H1 (cell line): ENCODE results near the gene CEMIP2. TPM values are rescaled to one million over a fixed set of nuclear protein-coding genes. Genes with fewer than 3 reads are reported as not detected.

ENCODE experiments used
- CTCF ChIA-PET: fragments of 300-600 bp; sonication (Branson Sonifier 250); formaldehyde crosslinking; loops from one replicate; lab custom pipeline; 2021; ENCODE audit not compliant: partially characterized antibody; lab: Charles Lee
- POLR2A ChIA-PET: fragments of 300-600 bp; sonication (Branson Sonifier 250); formaldehyde crosslinking; loops from one replicate; lab custom pipeline; 2021; ENCODE audit warnings: inconsistent platforms; ENCODE audit not compliant: partially characterized antibody; lab: Charles Lee
- DNase-seq, 2 experiments: peaks; one replicate each; pipeline versions ENCODE4 v3.0.0 to v3.0.0-alpha.2; 2010 to 2022; ENCODE audit warnings: low spot score in 2 of 2, low read depth in 1 of 2, mixed read lengths in 1 of 2
- FAIRE-seq: peaks from 2 replicates; lab custom pipeline; 2011; peaks lifted over from hg19 to GRCh38; lab: Jason Lieb, UNC
- H2AFZ ChIP-seq: 2 replicates; pipeline ENCODE4 v1.8.1; 2012; ENCODE audit warnings: low read length, inconsistent platforms
- H2AK5ac ChIP-seq: 2 replicates; pipeline ENCODE4 v1.6.1; 2013; ENCODE audit warnings: low read depth, low read length
- H2BK120ac ChIP-seq: replicated peaks from 2 replicates; pipeline ENCODE3; 2013; ENCODE audit warnings: low read depth, low read length, inconsistent platforms
- H2BK12ac ChIP-seq: 2 replicates; pipeline ENCODE4 v1.6.1; 2013; ENCODE audit warnings: low read depth, low read length
- H2BK15ac ChIP-seq: 2 replicates; pipeline ENCODE4 v1.6.1; 2013; ENCODE audit warnings: low read length
- H2BK20ac ChIP-seq: 2 replicates; pipeline ENCODE4 v1.6.1; 2013; ENCODE audit warnings: low read length
- H2BK5ac ChIP-seq: 2 replicates; pipeline ENCODE4 v1.6.1; 2013; ENCODE audit warnings: low read depth, low read length
- H3K14ac ChIP-seq: 2 replicates; pipeline ENCODE4 v1.6.1; 2013; ENCODE audit warnings: inconsistent platforms; ENCODE audit not compliant: insufficient read length
- H3K18ac ChIP-seq: 2 replicates; pipeline ENCODE4 v1.6.1; 2013; ENCODE audit warnings: low read length; ENCODE audit errors: extremely low read depth
- H3K23ac ChIP-seq: 2 replicates; pipeline ENCODE4 v1.6.1; 2013; ENCODE audit warnings: inconsistent platforms; ENCODE audit not compliant: insufficient read length
- H3K23me2 ChIP-seq: 2 replicates; pipeline ENCODE4 v1.6.1; 2013; ENCODE audit warnings: low read depth, low read length
- H3K27ac ChIP-seq: 2 replicates; pipeline ENCODE4 v1.6.1; 2011; ENCODE audit warnings: low read depth, low read length, inconsistent platforms
- H3K27me3 ChIP-seq, 4 experiments: replicated peaks in 1 of 4; 1 replicate in 1 of 4; 2 replicates in 3 of 4; pipeline versions ENCODE4 v1.6.1 to v1.8.1; 2011 to 2013; ENCODE audit warnings: low read length in 3 of 4, mild to moderate bottlenecking in 3 of 4, inconsistent platforms in 2 of 4, mixed read lengths in 2 of 4, moderate library complexity in 1 of 4; ENCODE audit not compliant: control insufficient read depth in 3 of 4, insufficient read depth in 3 of 4; ENCODE audit errors: extremely low read depth in 1 of 4
- H3K36me3 ChIP-seq, 4 experiments: 2 replicates each; pipeline versions ENCODE4 v1.6.1 to v1.8.1; 2011 to 2013; ENCODE audit warnings: mild to moderate bottlenecking in 4 of 4, low read length in 3 of 4, moderate library complexity in 2 of 4, control low read depth in 1 of 4, inconsistent platforms in 1 of 4; ENCODE audit not compliant: insufficient read depth in 4 of 4, control insufficient read depth in 2 of 4
- H3K4ac ChIP-seq: replicated peaks from 2 replicates; pipeline ENCODE3; 2013; ENCODE audit warnings: low read length, low read depth, mixed read lengths, inconsistent platforms; ENCODE audit not compliant: insufficient read length
- H3K4me1 ChIP-seq, 4 experiments: replicated peaks in 1 of 4; 1 replicate in 1 of 4; 2 replicates in 3 of 4; pipeline versions ENCODE4 v1.6.1 to v1.8.1; 2011 to 2013; ENCODE audit warnings: low read length in 3 of 4, inconsistent platforms in 2 of 4, mixed read lengths in 1 of 4; ENCODE audit not compliant: insufficient read depth in 4 of 4, control insufficient read depth in 3 of 4
- H3K4me2 ChIP-seq, 2 experiments: 2 replicates each; pipeline versions ENCODE4 v1.6.1 to v1.8.1; 2011 to 2013; ENCODE audit warnings: low read depth in 2 of 2, low read length in 2 of 2, control low read depth in 1 of 2, inconsistent platforms in 1 of 2, mild to moderate bottlenecking in 1 of 2; ENCODE audit not compliant: insufficient read depth in 1 of 2
- H3K4me3 ChIP-seq, 4 experiments: fragments of 200-600, 300-600 bp in 1 of 4; sonication (generic), shearing (Covaris generic), sonication (Bioruptor Twin) in 1 of 4; 2 replicates each; pipeline versions ENCODE4 v1.5.1 to v1.8.1; 2011 to 2016; ENCODE audit warnings: low read length in 4 of 4, low read depth in 3 of 4, control low read depth in 2 of 4, inconsistent platforms in 2 of 4, mild to moderate bottlenecking in 2 of 4, mixed read lengths in 1 of 4, moderate library complexity in 1 of 4; ENCODE audit not compliant: insufficient read depth in 2 of 4; ENCODE audit errors: extremely low read depth in 1 of 4
- H3K56ac ChIP-seq: replicated peaks from 2 replicates; pipeline ENCODE3; 2013; ENCODE audit warnings: low read depth, mild to moderate bottlenecking, mixed read lengths, low read length, inconsistent platforms; ENCODE audit not compliant: insufficient read length
- H3K79me1 ChIP-seq: 2 replicates; pipeline ENCODE4 v1.6.1; 2013; ENCODE audit warnings: low read depth, low read length, control low read depth
- H3K79me2 ChIP-seq, 2 experiments: 2 replicates each; pipeline versions ENCODE4 v1.6.1 to v1.8.1; 2012 to 2013; ENCODE audit warnings: low read length in 2 of 2, mild to moderate bottlenecking in 2 of 2, inconsistent platforms in 1 of 2; ENCODE audit not compliant: insufficient read depth in 2 of 2, control insufficient read depth in 1 of 2
- H3K9ac ChIP-seq, 4 experiments: replicated peaks in 1 of 4; 1 replicate in 1 of 4; 2 replicates in 3 of 4; pipeline versions ENCODE4 v1.6.1 to v1.8.1; 2011 to 2013; ENCODE audit warnings: low read depth in 3 of 4, low read length in 3 of 4, control low read depth in 2 of 4, mild to moderate bottlenecking in 2 of 4, moderate library complexity in 2 of 4, inconsistent platforms in 1 of 4; ENCODE audit errors: extremely low read depth in 1 of 4
- H3K9me3 ChIP-seq, 2 experiments: 2 replicates each; pipeline versions ENCODE4 v1.6.1 to v1.8.1; 2012 to 2013; ENCODE audit warnings: mild to moderate bottlenecking in 2 of 2, moderate library complexity in 2 of 2, control low read depth in 1 of 2, inconsistent platforms in 1 of 2, low read depth in 1 of 2, low read length in 1 of 2, mixed read lengths in 1 of 2; ENCODE audit not compliant: insufficient read depth in 2 of 2
- H4K20me1 ChIP-seq, 2 experiments: replicated peaks in 1 of 2; 2 replicates each; pipeline versions ENCODE3 to v1.8.1; 2011 to 2013; ENCODE audit warnings: inconsistent platforms in 2 of 2, low read length in 2 of 2, mild to moderate bottlenecking in 1 of 2; ENCODE audit not compliant: insufficient read depth in 2 of 2, control insufficient read depth in 1 of 2
- H4K5ac ChIP-seq: 2 replicates; pipeline ENCODE4 v1.6.1; 2013; ENCODE audit warnings: low read length, low read depth, mixed read lengths, inconsistent platforms; ENCODE audit not compliant: insufficient read length
- H4K8ac ChIP-seq: 2 replicates; pipeline ENCODE4 v1.8.0; 2013; ENCODE audit warnings: mild to moderate bottlenecking, moderate library complexity, low read length, inconsistent platforms; ENCODE audit not compliant: insufficient read depth; ENCODE audit errors: extremely low read depth
- H4K91ac ChIP-seq: replicated peaks from 2 replicates; pipeline ENCODE3; 2013; ENCODE audit warnings: low read length, mixed read lengths, inconsistent platforms; ENCODE audit not compliant: insufficient read length
- ASH2L ChIP-seq: fragments of 200-600, 300-600 bp; sonication (generic); IDR thresholded peaks from one replicate; pipeline ENCODE4 v1.7.1; 2017; ENCODE audit warnings: low read length
- EZH2 ChIP-seq: fragments of 200-600 bp; sonication (generic); IDR thresholded peaks from 2 replicates; pipeline ENCODE4 v1.7.1; 2012; ENCODE audit warnings: low read depth, mild to moderate bottlenecking, moderate library complexity, low read length, inconsistent platforms; ENCODE audit not compliant: severe bottlenecking
- GTF2F1 ChIP-seq: IDR thresholded peaks from 2 replicates; pipeline ENCODE4 v1.6.1; 2012; ENCODE audit warnings: low read depth, low read length, improper control_type of control experiment, borderline replicate concordance
- HDAC6 ChIP-seq: IDR thresholded peaks from one replicate; pipeline ENCODE4 v1.7.1; 2012; ENCODE audit warnings: low read depth, mild to moderate bottlenecking, inconsistent platforms, low read length, moderate library complexity
- JUN ChIP-seq: IDR thresholded peaks from 2 replicates; pipeline ENCODE4 v1.6.1; 2011; ENCODE audit warnings: low read depth, mild to moderate bottlenecking, improper control_type of control experiment, low read length
- KDM4A ChIP-seq: IDR thresholded peaks from one replicate; pipeline ENCODE4 v1.7.1; 2012; ENCODE audit warnings: low read depth, mild to moderate bottlenecking, moderate library complexity, low read length, inconsistent platforms; ENCODE audit not compliant: severe bottlenecking
- RNF2 ChIP-seq: fragments of 200-900, 300-1000 bp; sonication (generic); IDR thresholded peaks from 2 replicates; pipeline ENCODE4 v1.7.1; 2016; ENCODE audit warnings: borderline replicate concordance, low read depth, mild to moderate bottlenecking, antibody characterized with exemption, low read length; ENCODE audit not compliant: poor library complexity, severe bottlenecking; ENCODE audit errors: missing control alignments
- SIN3A ChIP-seq, 2 experiments: IDR thresholded peaks in 1 of 2; conservative IDR thresholded peaks in 1 of 2; 2 replicates each; pipeline ENCODE4 v1.6.1; 2011 to 2012; ENCODE audit warnings: low read length in 2 of 2, improper control_type of control experiment in 1 of 2, low read depth in 1 of 2, mild to moderate bottlenecking in 1 of 2
- SP2 ChIP-seq: IDR thresholded peaks from 2 replicates; pipeline ENCODE4 v1.6.1; 2012; ENCODE audit warnings: mild to moderate bottlenecking, low read length, inconsistent platforms
- TAF1 ChIP-seq: IDR thresholded peaks from 2 replicates; pipeline ENCODE4 v1.6.1; 2011; ENCODE audit warnings: mild to moderate bottlenecking, low read depth, low read length
- WGBS, 2 experiments: shearing (Covaris generic) in 1 of 2; methylation state at CpG; one replicate each; pipeline versions ENCODE4 v1.1.6 to v1.1.7; 2013 to 2015; ENCODE audit warnings: low lambda C conversion rate in 2 of 2, mixed read lengths in 2 of 2, inconsistent platforms in 1 of 2, low coverage in 1 of 2, missing lambda C conversion rate in 1 of 2; ENCODE audit not compliant: insufficient replicate concordance in 2 of 2, insufficient coverage in 1 of 2, insufficient read length in 1 of 2; ENCODE audit errors: extremely low coverage in 1 of 2, missing lambda C conversion rate in 1 of 2; 5-methylcytosine and 5-hydroxymethylcytosine counted together
- polyA plus RNA-seq, 7 experiments: library from polyadenylated mRNA; depleted of rRNA in 3 of 7; stranded (reverse) in 5 of 7; unstranded in 2 of 7; fragments of >200 nt in 5 of 7; fragments of 200-250 nt in 2 of 7; gene quantifications; 1 replicate in 5 of 7; 2 replicates in 1 of 7; 4 replicates in 1 of 7; pipeline versions ENCODE4 v1.2.1 to v1.2.3, GENCODE V29; 2011 to 2013; ENCODE audit warnings: missing spikeins in 2 of 7, mixed read lengths in 2 of 7
- total RNA-seq: library from RNA; stranded (reverse); fragmentation: NEBNext Ultra II Directional; extraction: Animal tissue kit (Norgen Biotek cat#: 25700); gene quantifications from 2 replicates; pipeline ENCODE4 v1.2.1, GENCODE V29; 2021
- TF ChIP-seq, protein P1 (sequence below): IDR thresholded peaks from 2 replicates; pipeline ENCODE4 v1.6.1; 2011; ENCODE audit warnings: low read depth, mild to moderate bottlenecking, low read length; ENCODE audit not compliant: insufficient read depth
- TF ChIP-seq, protein P2 (sequence below): IDR thresholded peaks from 2 replicates; pipeline ENCODE4 v1.6.1; 2012; ENCODE audit warnings: inconsistent platforms

Gene CEMIP2
- total and polyA plus RNA-seq, 2 of the 8 experiments (the other 6 are each of a cell fraction or from before 2014, with no cell fraction given) = 25.2 to 52.1 TPM

DNA sequence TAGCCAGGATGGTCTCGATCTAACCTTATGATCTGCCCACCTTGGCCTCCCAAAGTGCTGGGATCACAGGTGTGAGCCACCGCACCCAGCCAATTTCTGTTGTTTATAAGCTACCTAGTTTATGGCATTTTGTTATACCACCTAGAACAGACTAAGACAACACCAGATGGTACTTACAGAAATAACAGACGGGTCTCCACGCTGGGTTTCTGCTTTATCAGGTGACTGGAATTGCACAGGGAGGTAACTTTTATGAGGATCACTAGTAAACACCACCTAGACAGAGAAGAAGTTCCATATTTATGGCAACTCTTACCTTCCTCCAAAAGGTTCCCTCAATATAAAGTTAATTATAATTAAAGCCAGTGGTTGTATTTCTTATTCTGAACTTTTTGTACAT, 74.0 kb downstream of the CEMIP2 start:
- WGBS, 2 experiments = 96% methylated on average over 4 of the region's 4 CpGs; no CpG with 5 or more reads in 1 of the 2 experiments
- no peak overlapping the region for H3K9ac ChIP-seq
- H3K23ac ChIP-seq = no peak overlapping the region
- CTCF ChIA-PET = interaction anchor here (1.0 to 1.6 kb wide), 2 partner anchors 12 to 22 kb away, joined by 3 to 4 read pairs; no protein-coding TSS in a partner anchor
- no peak overlapping the region for H3K4me2 ChIP-seq
- no peak overlapping the region for H2BK120ac ChIP-seq
- no peaks in the 10 kb centered on the region for H3K79me2 ChIP-seq
- H2AK5ac ChIP-seq = no peak overlapping the region
- no peak overlapping the region for H4K5ac ChIP-seq
- H3K79me1 ChIP-seq = no peaks in the 10 kb centered on the region
- no peak overlapping the region for H4K91ac ChIP-seq
- H3K4me1 ChIP-seq = no peaks in the 10 kb centered on the region
- POLR2A ChIA-PET = interaction anchor here (1.1 kb wide), 1 partner anchor 57 kb away, joined by 3 read pairs; no protein-coding TSS in a partner anchor
- H3K36me3 ChIP-seq = peaks cover 13 to 72% (median 38%) of the 10 kb centered on the region in 4 experiments
- peaks cover 0 to 2% of the 10 kb centered on the region in 2 experiments for H4K20me1 ChIP-seq
- no peak overlapping the region for H2BK20ac ChIP-seq
- H2BK15ac ChIP-seq = no peak overlapping the region
- no peak overlapping the region for H2AFZ ChIP-seq
- H2BK12ac ChIP-seq = no peak overlapping the region
- DNase-seq (no peak), FAIRE-seq (no peak)
- no peaks in the 10 kb centered on the region for H3K23me2 ChIP-seq
- H2BK5ac ChIP-seq = no peak overlapping the region
- no peak overlapping the region for H3K4me3 ChIP-seq
- H3K27me3 ChIP-seq = no peaks in the 10 kb centered on the region
- H3K4ac ChIP-seq = no peak overlapping the region
- no peak overlapping the region for H3K27ac ChIP-seq
- no peak overlapping the region for H3K18ac ChIP-seq
- no peaks in the 10 kb centered on the region for H3K9me3 ChIP-seq
- H3K56ac ChIP-seq = no peak overlapping the region
- H3K14ac ChIP-seq = no peak overlapping the region
- H4K8ac ChIP-seq = no peak overlapping the region
- TF ChIP-seq TAF1 (no peak), GTF2F1 (no peak), ASH2L (no peak), KDM4A (no peak), SP2 (no peak), RNF2 (no peak), SIN3A (conservative IDR thresholded peaks at IDR 0.05 in 1 of 2, IDR thresholded peaks at IDR 0.05 in 1 of 2; ENCODE audit: low read depth in 1 of 2, low read length in 2 of 2) (no peak), JUN (no peak), HDAC6 (no peak), EZH2 (no peak)
- TF ChIP-seq, protein P1, sequence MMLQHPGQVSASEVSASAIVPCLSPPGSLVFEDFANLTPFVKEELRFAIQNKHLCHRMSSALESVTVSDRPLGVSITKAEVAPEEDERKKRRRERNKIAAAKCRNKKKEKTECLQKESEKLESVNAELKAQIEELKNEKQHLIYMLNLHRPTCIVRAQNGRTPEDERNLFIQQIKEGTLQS = no peak
- TF ChIP-seq, protein P2, sequence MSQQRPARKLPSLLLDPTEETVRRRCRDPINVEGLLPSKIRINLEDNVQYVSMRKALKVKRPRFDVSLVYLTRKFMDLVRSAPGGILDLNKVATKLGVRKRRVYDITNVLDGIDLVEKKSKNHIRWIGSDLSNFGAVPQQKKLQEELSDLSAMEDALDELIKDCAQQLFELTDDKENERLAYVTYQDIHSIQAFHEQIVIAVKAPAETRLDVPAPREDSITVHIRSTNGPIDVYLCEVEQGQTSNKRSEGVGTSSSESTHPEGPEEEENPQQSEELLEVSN = no peak
